Esophagus (tissue), 2 donors: ENCODE data around the gene AGBL1. TPM values are rescaled to one million over a fixed set of nuclear protein-coding genes. Genes with fewer than 3 reads are reported as not detected.

ENCODE experiments used
- H3K27ac ChIP-seq, 2 donors: one replicate each; pipeline ENCODE4 v1.5.1; 2013; ENCODE audit warnings: low read depth in 2 of 2, mild to moderate bottlenecking in 2 of 2, inconsistent platforms in 1 of 2, low read length in 1 of 2, moderate library complexity in 1 of 2
- H3K27me3 ChIP-seq, 2 donors: one replicate each; pipeline ENCODE4 v1.6.1; 2013; ENCODE audit warnings: low read length in 2 of 2, control low read depth in 1 of 2, mild to moderate bottlenecking in 1 of 2; ENCODE audit not compliant: insufficient read depth in 2 of 2, control insufficient read depth in 1 of 2
- H3K36me3 ChIP-seq, 2 donors: one replicate each; pipeline ENCODE4 v1.6.1; 2013; ENCODE audit warnings: low read length in 1 of 2; ENCODE audit not compliant: control insufficient read depth in 2 of 2, insufficient read depth in 2 of 2
- H3K4me1 ChIP-seq, 2 donors: one replicate each; pipeline ENCODE4 v1.6.1; 2013; ENCODE audit warnings: low read length in 1 of 2; ENCODE audit not compliant: control insufficient read depth in 2 of 2, insufficient read depth in 2 of 2
- H3K4me3 ChIP-seq, 2 donors: one replicate each; pipeline ENCODE4 v1.5.1; 2013; ENCODE audit warnings: low read length in 2 of 2, mild to moderate bottlenecking in 2 of 2, low read depth in 1 of 2, moderate library complexity in 1 of 2
- H3K9me3 ChIP-seq, 2 donors: one replicate each; pipeline ENCODE4 v1.6.1; 2013; ENCODE audit warnings: mild to moderate bottlenecking in 2 of 2, low read depth in 1 of 2, low read length in 1 of 2, moderate library complexity in 1 of 2; ENCODE audit not compliant: control insufficient read depth in 2 of 2, insufficient read depth in 1 of 2
- WGBS, 2 donors: extraction: QIAGEN DNeasy Blood & Tissue Kit; methylation state at CpG; one replicate each; pipeline ENCODE4 v1.1.7; 2013; 5-methylcytosine and 5-hydroxymethylcytosine counted together
- polyA plus RNA-seq, 2 donors: library from polyadenylated mRNA; stranded (reverse); fragments of 200-250 nt; gene quantifications; one replicate each; pipeline ENCODE4 v1.2.3, GENCODE V29; 2013
- donor health status: healthy with polysubstance abuse.
- donor health status: Bipolar disorder and iron deficiency.

Gene AGBL1
- polyA plus RNA-seq, 2 donors: 0.01 TPM; not detected in 1

DNA sequence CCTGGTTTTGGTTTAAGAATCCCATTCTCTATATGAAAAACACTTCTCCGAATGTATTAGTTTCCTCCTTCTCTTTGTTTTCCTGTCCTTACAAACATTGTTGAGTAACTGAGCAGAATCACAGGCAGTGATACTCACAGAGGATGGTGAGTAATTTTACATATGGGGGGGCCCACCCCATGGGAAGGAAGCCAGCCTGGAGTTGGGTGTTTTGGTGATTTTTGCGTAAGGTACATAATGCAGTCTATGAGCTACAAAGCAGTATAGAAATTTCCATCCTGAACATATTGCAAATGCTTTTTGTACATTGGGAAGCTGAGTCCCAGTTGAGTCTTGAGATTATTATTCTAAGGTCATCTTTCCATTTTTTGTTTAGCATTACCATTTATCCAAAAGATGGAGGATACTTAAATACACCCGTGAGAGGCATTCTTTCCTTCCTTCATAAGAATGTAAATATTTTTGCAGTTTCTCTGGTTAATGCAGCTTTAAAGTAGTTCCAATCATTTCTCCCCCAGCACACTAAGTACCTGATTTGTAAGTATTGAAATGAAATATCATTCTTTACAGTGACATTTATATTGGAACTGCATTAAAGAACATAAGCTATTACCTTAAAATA lies 476.8 kb downstream of the AGBL1 start:
- Histone ChIP-seq H3K27me3 (no peaks in the 10 kb centered on the region), H3K36me3 (no peaks in the 10 kb centered on the region), H3K27ac (peak overlapping the region; percentile 55 to 92), H3K9me3 (no peaks in the 10 kb centered on the region), H3K4me3 (no peak overlapping the region), H3K4me1 (peaks cover 0 to 2% of the 10 kb centered on the region in 2 donors)
- 53 to 67% methylated on average over 3 of the region's 3 CpGs for WGBS, 2 donors

DNA sequence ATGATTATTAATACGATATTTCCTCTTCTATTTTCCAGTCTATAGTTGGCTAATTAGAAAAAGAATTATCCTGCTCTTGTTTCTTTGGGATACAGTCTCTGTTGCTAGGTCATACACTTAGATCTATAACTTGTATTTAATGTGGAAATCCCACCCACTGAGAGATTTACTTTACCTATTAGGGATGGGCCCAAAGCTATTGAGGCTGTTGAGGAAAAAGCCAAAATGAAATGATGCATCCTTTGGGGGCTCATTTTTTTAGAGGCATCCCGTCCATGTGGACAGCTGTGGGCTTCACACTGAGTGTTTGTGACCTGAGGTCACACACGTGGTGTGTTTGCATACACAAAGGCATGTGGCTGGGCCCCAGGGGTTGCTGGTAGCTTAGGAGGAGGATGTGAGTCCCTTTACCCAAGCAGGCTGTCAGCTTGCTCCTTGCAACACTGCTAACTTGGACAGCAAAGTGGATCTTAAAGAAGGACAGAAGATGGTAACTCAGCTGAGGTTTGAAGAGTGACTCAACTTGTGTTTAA lies 477.4 kb downstream of the AGBL1 start:
- peaks cover 0 to 2% of the 10 kb centered on the region in 2 donors for H3K4me1 ChIP-seq
- H3K27ac ChIP-seq: peak overlapping the region in 1 of 2 donors; percentile 13
- no peak overlapping the region for H3K4me3 ChIP-seq
- H3K9me3 ChIP-seq: no peaks in the 10 kb centered on the region
- no peaks in the 10 kb centered on the region for H3K36me3 ChIP-seq
- 42 to 53% methylated on average over 3 of the region's 3 CpGs for WGBS, 2 donors
- H3K27me3 ChIP-seq: no peaks in the 10 kb centered on the region

GRCh38 chr15:86558252-86558651 lies 478.6 kb downstream of the AGBL1 start:
- Histone ChIP-seq H3K36me3 (no peaks in the 10 kb centered on the region), H3K4me1 (peaks cover 0 to 2% of the 10 kb centered on the region in 2 donors), H3K9me3 (no peaks in the 10 kb centered on the region), H3K27me3 (no peaks in the 10 kb centered on the region), H3K4me3 (no peak overlapping the region), H3K27ac (no peak overlapping the region)

DNA sequence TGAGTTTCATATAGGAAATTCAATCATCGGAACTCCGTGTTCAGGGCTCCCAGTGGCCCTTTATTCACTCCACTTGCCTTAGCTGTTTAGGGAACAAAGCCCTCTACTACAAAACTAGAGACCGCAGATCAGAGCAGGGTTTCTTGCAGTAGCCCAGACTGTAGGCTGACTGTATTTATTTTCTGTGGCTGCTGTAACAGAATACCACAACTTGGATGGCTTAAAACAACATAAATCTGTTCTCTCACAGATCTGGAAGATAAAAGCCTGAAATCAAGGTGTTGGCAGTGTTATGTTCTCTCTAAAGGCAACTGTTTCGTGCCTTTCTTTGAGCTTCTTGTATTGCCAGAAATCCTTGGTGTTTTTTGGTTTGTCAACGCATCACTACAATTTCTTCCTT lies 479.0 kb downstream of the AGBL1 start:
- 81 to 87% methylated on average over 5 of the region's 5 CpGs for WGBS, 2 donors

DNA sequence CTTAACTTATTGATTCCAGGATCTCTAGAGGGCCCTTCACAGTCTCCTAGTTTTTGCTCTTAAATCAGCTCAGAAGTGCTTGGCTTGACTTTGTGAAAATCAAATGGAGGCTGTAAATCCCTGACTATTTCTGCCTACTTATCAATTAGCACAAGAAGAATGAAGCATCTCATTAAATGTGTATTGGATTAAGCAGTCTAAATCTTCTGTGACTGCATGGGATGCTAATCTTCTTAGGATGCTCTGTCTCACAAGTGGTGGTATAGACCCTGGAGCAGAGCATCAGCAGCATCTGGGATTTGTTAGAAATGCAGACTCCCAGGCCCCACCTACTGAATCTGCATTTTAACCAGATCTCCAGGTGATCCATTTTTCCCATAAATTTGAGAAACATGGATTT lies 488.7 kb downstream of the AGBL1 start:
- Histone ChIP-seq H3K27me3 (no peaks in the 10 kb centered on the region), H3K27ac (no peak overlapping the region), H3K36me3 (no peaks in the 10 kb centered on the region), H3K4me1 (peaks cover 0 to 4% of the 10 kb centered on the region in 2 donors), H3K4me3 (no peak overlapping the region), H3K9me3 (peaks cover 0 to 3% of the 10 kb centered on the region in 2 donors)

More for the DNA sequence above, 479.0 kb downstream of the AGBL1 start:
- H3K27ac ChIP-seq: no peak overlapping the region
- H3K4me3 ChIP-seq: no peak overlapping the region
- H3K9me3 ChIP-seq: no peaks in the 10 kb centered on the region
- no peaks in the 10 kb centered on the region for H3K36me3 ChIP-seq
- H3K27me3 ChIP-seq: no peaks in the 10 kb centered on the region
- H3K4me1 ChIP-seq: peaks cover 0 to under 1% of the 10 kb centered on the region in 2 donors

GRCh38 chr15:86570738-86571137 lies 491.1 kb downstream of the AGBL1 start:
- peaks cover 0 to 3% of the 10 kb centered on the region in 2 donors for H3K9me3 ChIP-seq
- no peak overlapping the region for H3K27ac ChIP-seq
- WGBS, 2 donors: 52 to 67% methylated on average over 9 of the region's 9 CpGs
- H3K4me3 ChIP-seq: no peak overlapping the region
- peaks cover 0 to 4% of the 10 kb centered on the region in 2 donors for H3K4me1 ChIP-seq
- no peaks in the 10 kb centered on the region for H3K27me3 ChIP-seq
- H3K36me3 ChIP-seq: no peaks in the 10 kb centered on the region

DNA sequence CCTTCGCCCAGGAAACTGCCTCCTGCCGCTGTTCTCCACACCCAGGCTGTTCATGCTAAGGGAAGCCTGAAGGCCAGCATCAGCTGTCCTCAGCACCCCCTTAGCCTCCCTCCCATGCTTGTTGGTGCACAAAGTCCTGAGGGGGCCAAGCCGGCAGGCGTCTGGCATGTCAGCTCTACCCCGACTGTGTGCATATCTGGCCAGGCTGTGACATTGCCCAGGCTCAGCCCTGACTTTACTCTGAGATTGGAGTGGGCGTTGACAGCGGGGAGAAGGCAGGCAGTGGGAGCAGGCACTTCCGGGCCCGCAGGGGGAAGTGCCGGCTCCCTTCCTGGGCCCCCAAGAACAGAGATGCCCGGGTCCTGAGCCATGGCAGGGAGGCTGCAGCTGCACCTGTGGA lies 492.2 kb downstream of the AGBL1 start:
- H3K4me3 ChIP-seq: no peak overlapping the region
- peaks cover 0 to 3% of the 10 kb centered on the region in 2 donors for H3K9me3 ChIP-seq
- no peak overlapping the region for H3K27ac ChIP-seq
- peaks cover 0 to 4% of the 10 kb centered on the region in 2 donors for H3K4me1 ChIP-seq
- H3K36me3 ChIP-seq: no peaks in the 10 kb centered on the region
- H3K27me3 ChIP-seq: no peaks in the 10 kb centered on the region
- 81% methylated on average over 11 of the region's 11 CpGs for WGBS, 2 donors

DNA sequence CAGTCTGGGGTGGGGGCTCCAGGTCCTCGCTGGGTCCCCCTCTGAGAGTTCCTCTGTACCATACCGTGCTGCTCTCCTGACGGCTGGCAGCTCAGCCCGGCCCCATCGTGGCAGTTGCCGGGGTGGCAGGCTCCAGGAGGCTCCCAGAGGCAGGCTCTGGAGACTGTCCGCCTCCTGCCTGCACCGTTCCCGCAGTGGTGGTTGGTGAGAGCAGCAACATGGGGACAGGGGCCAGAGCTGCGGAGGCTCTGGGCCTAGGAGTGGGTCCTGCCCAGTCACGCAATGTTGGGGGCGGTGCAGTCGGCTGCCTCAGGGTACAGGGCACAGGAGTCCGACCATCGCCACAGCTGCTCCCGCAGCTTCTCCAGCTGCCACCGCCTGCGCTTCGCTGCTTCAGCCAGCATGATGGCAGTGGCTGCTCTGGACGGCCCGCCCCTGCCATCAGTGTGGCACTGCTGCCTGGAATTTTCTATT lies 492.7 kb downstream of the AGBL1 start:
- Histone ChIP-seq H3K27me3 (no peaks in the 10 kb centered on the region), H3K36me3 (no peaks in the 10 kb centered on the region), H3K9me3 (peaks cover 0 to 3% of the 10 kb centered on the region in 2 donors), H3K4me1 (peaks cover 0 to 4% of the 10 kb centered on the region in 2 donors), H3K4me3 (no peak overlapping the region), H3K27ac (no peak overlapping the region)
- WGBS, 2 donors: 87 to 91% methylated on average over 21 of the region's 21 CpGs

- H3K27me3 ChIP-seq: no peaks in the 10 kb centered on the region
- 73 to 85% methylated on average over 3 of the region's 3 CpGs for WGBS, 2 donors
- no peak overlapping the region for H3K27ac ChIP-seq
- peaks cover 0 to 3% of the 10 kb centered on the region in 2 donors for H3K9me3 ChIP-seq
- no peak overlapping the region for H3K4me3 ChIP-seq
- peaks cover 0 to 4% of the 10 kb centered on the region in 2 donors for H3K4me1 ChIP-seq
- no peaks in the 10 kb centered on the region for H3K36me3 ChIP-seq
Measured at GRCh38 chr15:86573476-86573875, 493.8 kb downstream of the AGBL1 start.

- no peaks in the 10 kb centered on the region for H3K27me3 ChIP-seq
- H3K4me3 ChIP-seq: no peak overlapping the region
- WGBS, 2 donors: 55 to 61% methylated on average over 2 of the region's 2 CpGs
- H3K9me3 ChIP-seq: peaks cover 0 to 3% of the 10 kb centered on the region in 2 donors
- no peaks in the 10 kb centered on the region for H3K36me3 ChIP-seq
- H3K4me1 ChIP-seq: peaks cover 0 to 3% of the 10 kb centered on the region in 2 donors
- H3K27ac ChIP-seq: no peak overlapping the region
Measured at GRCh38 chr15:86588413-86588812, 508.7 kb downstream of the AGBL1 start.
